H1 (cell line): ENCODE data around the gene ZFYVE19. TPM values are rescaled to one million over a fixed set of nuclear protein-coding genes. Genes with fewer than 3 reads are reported as not detected.

Experiments
- ATF2 ChIP-seq: IDR thresholded peaks from 2 replicates; pipeline ENCODE4 v1.6.1; 2012; ENCODE audit warnings: low read length, inconsistent platforms
- BACH1 ChIP-seq: IDR thresholded peaks from 2 replicates; pipeline ENCODE4 v1.6.1; 2012; ENCODE audit warnings: low read length, improper control_type of control experiment
- BCL11A ChIP-seq, 2 experiments: IDR thresholded peaks; one replicate each; pipeline ENCODE4 v1.6.1; 2011; ENCODE audit warnings: low read depth in 2 of 2, low read length in 2 of 2, mild to moderate bottlenecking in 2 of 2
- CBX8 ChIP-seq: fragments of 300-800, 300-1000 bp; sonication (generic); IDR thresholded peaks from 2 replicates; pipeline ENCODE4 v1.7.1; 2016; ENCODE audit warnings: low read depth, low read length, borderline replicate concordance
- CHD2 ChIP-seq: IDR thresholded peaks from 2 replicates; pipeline ENCODE4 v1.6.1; 2012; ENCODE audit warnings: low read length, improper control_type of control experiment
- EP300 ChIP-seq, 2 experiments: IDR thresholded peaks; 1 replicate in 1 of 2; 2 replicates in 1 of 2; pipeline ENCODE4 v1.6.1; 2011 to 2012; ENCODE audit warnings: low read depth in 2 of 2, low read length in 2 of 2, mild to moderate bottlenecking in 2 of 2, borderline replicate concordance in 1 of 2, inconsistent platforms in 1 of 2, moderate library complexity in 1 of 2
- FOSL1 ChIP-seq: IDR thresholded peaks from 2 replicates; pipeline ENCODE4 v1.6.1; 2011; ENCODE audit warnings: mild to moderate bottlenecking, low read depth, low read length, moderate library complexity; ENCODE audit not compliant: insufficient read depth
- KDM1A ChIP-seq: fragments of 200-600, 300-600 bp; sonication (generic); IDR thresholded peaks from 2 replicates; pipeline ENCODE4 v1.7.1; 2016; ENCODE audit warnings: mild to moderate bottlenecking, low read length, borderline replicate concordance
- KDM4A ChIP-seq: IDR thresholded peaks from one replicate; pipeline ENCODE4 v1.7.1; 2012; ENCODE audit warnings: low read depth, mild to moderate bottlenecking, moderate library complexity, low read length, inconsistent platforms; ENCODE audit not compliant: severe bottlenecking
- PHF8 ChIP-seq: fragments of 200-600 bp; sonication (generic); conservative IDR thresholded peaks from 2 replicates; pipeline ENCODE4 v1.7.1; 2012; ENCODE audit warnings: low read depth, mild to moderate bottlenecking, inconsistent platforms, low read length, moderate library complexity
- POLR2AphosphoS5 ChIP-seq: IDR thresholded peaks from 2 replicates; pipeline ENCODE4 v1.6.1; 2011; ENCODE audit warnings: low read depth, low read length
- RAD21 ChIP-seq, 2 experiments: IDR thresholded peaks in 1 of 2; conservative IDR thresholded peaks in 1 of 2; 2 replicates each; pipeline ENCODE4 v1.6.1; 2011; ENCODE audit warnings: low read depth in 2 of 2, low read length in 2 of 2, improper control_type of control experiment in 1 of 2, inconsistent platforms in 1 of 2, mild to moderate bottlenecking in 1 of 2, moderate library complexity in 1 of 2
- RBBP5 ChIP-seq: IDR thresholded peaks from 2 replicates; pipeline ENCODE4 v1.7.1; 2012; ENCODE audit warnings: low read depth, mild to moderate bottlenecking, inconsistent platforms, low read length, moderate library complexity, borderline replicate concordance
- RNF2 ChIP-seq: fragments of 200-900, 300-1000 bp; sonication (generic); IDR thresholded peaks from 2 replicates; pipeline ENCODE4 v1.7.1; 2016; ENCODE audit warnings: borderline replicate concordance, low read depth, mild to moderate bottlenecking, antibody characterized with exemption, low read length; ENCODE audit not compliant: poor library complexity, severe bottlenecking; ENCODE audit errors: missing control alignments
- SAP30 ChIP-seq: fragments of 300-600 bp; sonication (generic); IDR thresholded peaks from 2 replicates; pipeline ENCODE4 v1.7.1; 2012; ENCODE audit warnings: low read length, moderate library complexity, mild to moderate bottlenecking, inconsistent platforms; ENCODE audit not compliant: insufficient read depth, insufficient replicate concordance
- SIN3A ChIP-seq, 2 experiments: IDR thresholded peaks in 1 of 2; conservative IDR thresholded peaks in 1 of 2; 2 replicates each; pipeline ENCODE4 v1.6.1; 2011 to 2012; ENCODE audit warnings: low read length in 2 of 2, improper control_type of control experiment in 1 of 2, low read depth in 1 of 2, mild to moderate bottlenecking in 1 of 2
- SIRT6 ChIP-seq: IDR thresholded peaks from one replicate; pipeline ENCODE4 v1.7.1; 2012; ENCODE audit warnings: low read length, inconsistent platforms
- SP2 ChIP-seq: IDR thresholded peaks from 2 replicates; pipeline ENCODE4 v1.6.1; 2012; ENCODE audit warnings: mild to moderate bottlenecking, low read length, inconsistent platforms
- SP4 ChIP-seq: IDR thresholded peaks from 2 replicates; pipeline ENCODE4 v1.6.1; 2012; ENCODE audit warnings: low read length, inconsistent platforms
- SRF ChIP-seq: IDR thresholded peaks from 2 replicates; pipeline ENCODE4 v1.6.1; 2011; ENCODE audit warnings: mild to moderate bottlenecking, low read depth, low read length, moderate library complexity
- TBP ChIP-seq: IDR thresholded peaks from 2 replicates; pipeline ENCODE4 v1.6.1; 2011; ENCODE audit warnings: low read depth, low read length, improper control_type of control experiment
- YY1 ChIP-seq: IDR thresholded peaks from 2 replicates; pipeline ENCODE4 v1.6.1; 2011; ENCODE audit warnings: low read depth, mild to moderate bottlenecking, low read length
- polyA plus RNA-seq, 7 experiments: library from polyadenylated mRNA; depleted of rRNA in 3 of 7; stranded (reverse) in 5 of 7; unstranded in 2 of 7; fragments of >200 nt in 5 of 7; fragments of 200-250 nt in 2 of 7; gene quantifications; 1 replicate in 5 of 7; 2 replicates in 1 of 7; 4 replicates in 1 of 7; pipeline versions ENCODE4 v1.2.1 to v1.2.3, GENCODE V29; 2011 to 2013; ENCODE audit warnings: missing spikeins in 2 of 7, mixed read lengths in 2 of 7
- total RNA-seq: library from RNA; stranded (reverse); fragmentation: NEBNext Ultra II Directional; extraction: Animal tissue kit (Norgen Biotek cat#: 25700); gene quantifications from 2 replicates; pipeline ENCODE4 v1.2.1, GENCODE V29; 2021

ZFYVE19 gene
- total and polyA plus RNA-seq, 2 of the 8 experiments (the other 6 are each of a cell fraction or from before 2014, with no cell fraction given), result 11.2 to 21.8 TPM

GRCh38 chr15:40787344-40787841, 19.5 kb upstream of the ZFYVE19 start (continued):
- TF ChIP-seq CBX8 (no peak), SAP30 (no peak), EP300 (IDR thresholded peaks at IDR 0.05; ENCODE audit: borderline replicate concordance in 1 of 2, low read depth in 2 of 2, low read length in 2 of 2) (peak in 1 of 2 experiments; percentile 90; a peak in 1 of 3 replicates), RNF2 (no peak), FOSL1 (no peak), CHD2 (peak; percentile 48; the same call in 1 of the 2 replicates), POLR2AphosphoS5 (peak; percentile 81), PHF8 (no peak), KDM4A (no peak), BCL11A (IDR thresholded peaks at IDR 0.05; ENCODE audit: low read depth in 2 of 2, low read length in 2 of 2) (no peak), YY1 (peak; percentile 29; the same call in 1 of the 2 replicates), KDM1A (no peak; the same call in 1 of the 2 replicates), SP4 (no peak; the same call in 1 of the 2 replicates), SP2 (no peak), ATF2 (no peak), SIRT6 (no peak), TBP (peak; percentile 32), BACH1 (no peak), SIN3A (conservative IDR thresholded peaks at IDR 0.05 in 1 of 2, IDR thresholded peaks at IDR 0.05 in 1 of 2; ENCODE audit: low read depth in 1 of 2, low read length in 2 of 2) (0 out of 4 replicates have a peak, but pooled peaks have one; percentile 14 to 60), RBBP5 (peak; percentile 91; the same call in 1 of the 2 replicates), RAD21 (IDR thresholded peaks at IDR 0.05 in 1 of 2, conservative IDR thresholded peaks at IDR 0.05 in 1 of 2; ENCODE audit: low read depth in 2 of 2, low read length in 2 of 2) (peak; percentile 1 to 8; a peak in 1 of 4 replicates), SRF (no peak)
